Astrocyte (in vitro differentiated cells and primary cell): ENCODE results near the gene RPUSD1. TPM values are rescaled to one million over a fixed set of nuclear protein-coding genes. Genes with fewer than 3 reads are reported as not detected.

Source experiments
- DNase-seq: peaks from one replicate; pipeline ENCODE4 v3.0.0-alpha.2; 2010; ENCODE audit warnings: low read depth
- FAIRE-seq: peaks from 2 replicates; lab custom pipeline; 2011; peaks lifted over from hg19 to GRCh38; lab: Jason Lieb, UNC
- H2AFZ ChIP-seq: 2 replicates; pipeline ENCODE4 v1.6.0; 2012; ENCODE audit warnings: low read depth, low read length, inconsistent platforms
- H3K27ac ChIP-seq: 2 replicates; pipeline ENCODE4 v1.5.1; 2011; ENCODE audit warnings: low read depth, low read length, inconsistent platforms
- H3K27me3 ChIP-seq: 2 replicates; pipeline ENCODE4 v1.6.0; 2011; ENCODE audit warnings: low read length, inconsistent platforms; ENCODE audit not compliant: insufficient read depth
- H3K36me3 ChIP-seq: 2 replicates; pipeline ENCODE4 v1.5.1; 2011; ENCODE audit warnings: low read length, inconsistent platforms; ENCODE audit not compliant: insufficient read depth
- H3K4me1 ChIP-seq: 2 replicates; pipeline ENCODE4 v1.5.1; 2011; ENCODE audit warnings: low read length, inconsistent platforms; ENCODE audit not compliant: insufficient read depth
- H3K4me2 ChIP-seq: 2 replicates; pipeline ENCODE4 v1.6.0; 2012; ENCODE audit warnings: low read length, inconsistent platforms
- H3K4me3 ChIP-seq: 2 replicates; pipeline ENCODE4 v1.5.1; 2011; ENCODE audit warnings: low read depth, mild to moderate bottlenecking, low read length, inconsistent platforms; ENCODE audit not compliant: insufficient read depth
- H3K79me2 ChIP-seq: 2 replicates; pipeline ENCODE4 v1.6.0; 2012; ENCODE audit warnings: mild to moderate bottlenecking, low read length, inconsistent platforms; ENCODE audit not compliant: insufficient read depth
- H3K9ac ChIP-seq: 2 replicates; pipeline ENCODE4 v1.6.0; 2012; ENCODE audit warnings: mild to moderate bottlenecking, low read length, inconsistent platforms
- H3K9me3 ChIP-seq: 2 replicates; pipeline ENCODE4 v1.5.1; 2012; ENCODE audit warnings: low read depth, mild to moderate bottlenecking, low read length, inconsistent platforms; ENCODE audit not compliant: insufficient read depth
- H4K20me1 ChIP-seq: 2 replicates; pipeline ENCODE4 v1.6.0; 2012; ENCODE audit warnings: low read length, inconsistent platforms; ENCODE audit not compliant: insufficient read depth
- H3K27ac Mint-ChIP-seq: one replicate; pipeline ENCODE4 v1.8.0; 2021; ENCODE audit warnings: mild to moderate bottlenecking, mixed read lengths; ENCODE audit not compliant: unreplicated experiment
- H3K27me3 Mint-ChIP-seq: one replicate; pipeline ENCODE4 v1.8.0; 2021; ENCODE audit warnings: low read depth, mixed read lengths; ENCODE audit not compliant: unreplicated experiment
- H3K36me3 Mint-ChIP-seq: one replicate; pipeline ENCODE4 v1.8.0; 2021; ENCODE audit warnings: low read depth, mixed read lengths; ENCODE audit not compliant: unreplicated experiment
- H3K4me1 Mint-ChIP-seq: one replicate; pipeline ENCODE4 v1.8.0; 2021; ENCODE audit warnings: low read depth, mixed read lengths; ENCODE audit not compliant: unreplicated experiment
- H3K4me3 Mint-ChIP-seq: one replicate; pipeline ENCODE4 v1.8.0; 2021; ENCODE audit warnings: mild to moderate bottlenecking, moderate library complexity, mixed read lengths; ENCODE audit not compliant: unreplicated experiment
- H3K9me3 Mint-ChIP-seq: one replicate; pipeline ENCODE4 v1.8.0; 2021; ENCODE audit warnings: mild to moderate bottlenecking, mixed read lengths; ENCODE audit not compliant: unreplicated experiment
- CTCF ChIP-seq: IDR thresholded peaks from 2 replicates; pipeline ENCODE4 v1.5.1; 2011; ENCODE audit warnings: low read depth, mild to moderate bottlenecking, inconsistent platforms, low read length, moderate library complexity; ENCODE audit not compliant: insufficient read depth
- EZH2 ChIP-seq: IDR thresholded peaks from 2 replicates; pipeline ENCODE4 v1.6.1; 2012; ENCODE audit warnings: mild to moderate bottlenecking, low read length, inconsistent platforms; ENCODE audit not compliant: insufficient read depth
- total RNA-seq: library from RNA; stranded (reverse); gene quantifications from 2 replicates; pipeline ENCODE4 v1.2.1, GENCODE V29; 2021

RPUSD1 gene
- total RNA-seq, 1 donor from 2014 or later: 28.8 TPM

GRCh38 chr16:822909-823297 is 34.7 kb upstream of the RPUSD1 start:
- peaks cover 3% of the 10 kb centered on the region for H3K36me3 Mint-ChIP-seq
- no peaks in the 10 kb centered on the region for H3K4me1 Mint-ChIP-seq
- H3K27me3 ChIP-seq: peaks cover 32% of the 10 kb centered on the region

GRCh38 chr16:822174-822908 is 34.2 kb upstream of the RPUSD1 start:
- TF ChIP-seq CTCF (no peak), EZH2 (no peak)
- no peak overlapping the region for H3K27ac ChIP-seq
- H3K9ac ChIP-seq: no peak overlapping the region
- H3K79me2 ChIP-seq: no peaks in the 10 kb centered on the region
- Mint-ChIP-seq H3K9me3 (no peaks in the 10 kb centered on the region), H3K4me1 (no peaks in the 10 kb centered on the region), H3K4me3 (no peak overlapping the region), H3K27me3 (peaks cover 34% of the 10 kb centered on the region), H3K27ac (no peak overlapping the region), H3K36me3 (peaks cover 3% of the 10 kb centered on the region)
- H3K4me1 ChIP-seq: no peaks in the 10 kb centered on the region
- no peaks in the 10 kb centered on the region for H3K36me3 ChIP-seq
- no peak overlapping the region for H3K4me2 ChIP-seq
- no peaks in the 10 kb centered on the region for H4K20me1 ChIP-seq
- DNase-seq (no peak), FAIRE-seq (no peak)
- H2AFZ ChIP-seq: no peak overlapping the region
- peaks cover 32% of the 10 kb centered on the region for H3K27me3 ChIP-seq
- peaks cover 4% of the 10 kb centered on the region for H3K9me3 ChIP-seq
- H3K4me3 ChIP-seq: no peak overlapping the region

More at GRCh38 chr16:822909-823297, 34.7 kb upstream of the RPUSD1 start:
- FAIRE-seq (no peak), DNase-seq (no peak)
- no peaks in the 10 kb centered on the region for H3K36me3 ChIP-seq
- H3K27me3 Mint-ChIP-seq: peaks cover 34% of the 10 kb centered on the region
- H3K4me1 ChIP-seq: no peaks in the 10 kb centered on the region
- no peak overlapping the region for H3K27ac ChIP-seq
- H3K9ac ChIP-seq: no peak overlapping the region
- TF ChIP-seq EZH2 (no peak), CTCF (no peak)
- H3K4me2 ChIP-seq: no peak overlapping the region
- H2AFZ ChIP-seq: no peak overlapping the region
- H3K4me3 ChIP-seq: no peak overlapping the region
- no peaks in the 10 kb centered on the region for H4K20me1 ChIP-seq
- peaks cover 4% of the 10 kb centered on the region for H3K9me3 ChIP-seq
- no peaks in the 10 kb centered on the region for H3K79me2 ChIP-seq
- no peak overlapping the region for H3K27ac Mint-ChIP-seq
- no peak overlapping the region for H3K4me3 Mint-ChIP-seq
- H3K9me3 Mint-ChIP-seq: no peaks in the 10 kb centered on the region

- peaks cover 34% of the 10 kb centered on the region for H3K27me3 Mint-ChIP-seq
- H3K4me3 Mint-ChIP-seq: no peak overlapping the region
- H3K4me1 Mint-ChIP-seq: no peaks in the 10 kb centered on the region
- Histone ChIP-seq H3K9ac (no peak overlapping the region), H3K27me3 (peaks cover 38% of the 10 kb centered on the region), H3K36me3 (no peaks in the 10 kb centered on the region), H3K27ac (no peak overlapping the region), H3K79me2 (no peaks in the 10 kb centered on the region), H3K9me3 (peaks cover 4% of the 10 kb centered on the region), H4K20me1 (no peaks in the 10 kb centered on the region), H3K4me3 (no peak overlapping the region), H3K4me1 (no peaks in the 10 kb centered on the region), H2AFZ (no peak overlapping the region), H3K4me2 (no peak overlapping the region)
- no peak for FAIRE-seq
- TF ChIP-seq CTCF: no peak
- no peak for TF ChIP-seq EZH2
- DNase-seq: no peak
- peaks cover 3% of the 10 kb centered on the region for H3K36me3 Mint-ChIP-seq
- H3K27ac Mint-ChIP-seq: no peak overlapping the region
- no peaks in the 10 kb centered on the region for H3K9me3 Mint-ChIP-seq
Observed at GRCh38 chr16:821751-822150, 33.6 kb upstream of the RPUSD1 start.
